Nephron progenitor cell (in vitro differentiated cells): ENCODE data around the gene CPNE2.

ENCODE experiments used
- DNase-seq: peaks from one replicate; pipeline ENCODE4 v3.0.0; 2021
- H3K27ac Mint-ChIP-seq: 2 replicates; pipeline ENCODE4 v1.8.0; 2021; ENCODE audit warnings: mild to moderate bottlenecking, moderate library complexity, mixed read lengths
- H3K27me3 Mint-ChIP-seq: 2 replicates; pipeline ENCODE4 v1.8.0; 2021; ENCODE audit warnings: mild to moderate bottlenecking, low read depth, mixed read lengths; ENCODE audit not compliant: poor library complexity
- H3K36me3 Mint-ChIP-seq: 2 replicates; pipeline ENCODE4 v1.8.0; 2021; ENCODE audit warnings: low read depth, mixed read lengths
- H3K4me1 Mint-ChIP-seq: 2 replicates; pipeline ENCODE4 v1.8.0; 2021; ENCODE audit warnings: mixed read lengths
- H3K4me3 Mint-ChIP-seq: 2 replicates; pipeline ENCODE4 v1.8.0; 2021; ENCODE audit warnings: mild to moderate bottlenecking, moderate library complexity, mixed read lengths
- H3K9me3 Mint-ChIP-seq: 2 replicates; pipeline ENCODE4 v1.8.0; 2021; ENCODE audit warnings: mild to moderate bottlenecking, moderate library complexity, mixed read lengths
- CTCF ChIP-seq: fragments of 200-600 bp; sonication (generic); IDR thresholded peaks from 2 replicates; pipeline ENCODE4 v1.5.0; 2021; ENCODE audit warnings: antibody characterized with exemption

The CPNE2 gene

GRCh38 chr16:57148481-57148880 is 56.1 kb downstream of the CPNE2 start:
- DNase-seq: no peak
- no peak overlapping the region for H3K4me3 Mint-ChIP-seq
- H3K36me3 Mint-ChIP-seq: peaks cover 23% of the 10 kb centered on the region
- H3K27ac Mint-ChIP-seq: peak overlapping the region; percentile 88
- peaks cover 7% of the 10 kb centered on the region for H3K27me3 Mint-ChIP-seq
- H3K9me3 Mint-ChIP-seq: no peaks in the 10 kb centered on the region
- peaks cover 55% of the 10 kb centered on the region for H3K4me1 Mint-ChIP-seq
- TF ChIP-seq CTCF: no peak

- H3K36me3 Mint-ChIP-seq: peaks cover 32% of the 10 kb centered on the region
- no peak overlapping the region for H3K27ac Mint-ChIP-seq
- TF ChIP-seq CTCF: no peak
- H3K27me3 Mint-ChIP-seq: peaks cover 7% of the 10 kb centered on the region
- no peaks in the 10 kb centered on the region for H3K9me3 Mint-ChIP-seq
- H3K4me3 Mint-ChIP-seq: no peak overlapping the region
- H3K4me1 Mint-ChIP-seq: peaks cover 61% of the 10 kb centered on the region
- DNase-seq: no peak
Observed at GRCh38 chr16:57149391-57149790, 57.0 kb downstream of the CPNE2 start.

- H3K9me3 Mint-ChIP-seq: no peaks in the 10 kb centered on the region
- no peak for DNase-seq
- peak overlapping the region; percentile 64 for H3K27ac Mint-ChIP-seq
- no peak overlapping the region for H3K4me3 Mint-ChIP-seq
- peaks cover 47% of the 10 kb centered on the region for H3K36me3 Mint-ChIP-seq
- H3K4me1 Mint-ChIP-seq: peaks cover 51% of the 10 kb centered on the region
- peaks cover 7% of the 10 kb centered on the region for H3K27me3 Mint-ChIP-seq
- TF ChIP-seq CTCF: no peak
Observed at GRCh38 chr16:57150682-57151330, 58.4 kb downstream of the CPNE2 start.

- peak overlapping the region; percentile 64 for H3K27ac Mint-ChIP-seq
- no peaks in the 10 kb centered on the region for H3K9me3 Mint-ChIP-seq
- H3K4me1 Mint-ChIP-seq: peaks cover 50% of the 10 kb centered on the region
Observed at GRCh38 chr16:57151369-57151768, 59.0 kb downstream of the CPNE2 start.

GRCh38 chr16:57152096-57153093 is 60.0 kb downstream of the CPNE2 start:
- no peak for TF ChIP-seq CTCF
- Mint-ChIP-seq H3K27ac (peak overlapping the region; percentile 64), H3K4me3 (no peak overlapping the region), H3K36me3 (peaks cover 62% of the 10 kb centered on the region), H3K9me3 (no peaks in the 10 kb centered on the region), H3K27me3 (peaks cover 7% of the 10 kb centered on the region), H3K4me1 (peaks cover 43% of the 10 kb centered on the region)
- DNase-seq: no peak

More at GRCh38 chr16:57151369-57151768, 59.0 kb downstream of the CPNE2 start:
- no peak for DNase-seq
- no peak overlapping the region for H3K4me3 Mint-ChIP-seq
- H3K27me3 Mint-ChIP-seq: peaks cover 7% of the 10 kb centered on the region
- TF ChIP-seq CTCF: no peak
- H3K36me3 Mint-ChIP-seq: peaks cover 52% of the 10 kb centered on the region
